Activated CD8-positive, alpha-beta T cell treated with anti-CD3 and anti-CD28 coated beads for 36 hours (primary cell): ENCODE results near the gene ABCA12. TPM values are rescaled to one million over a fixed set of nuclear protein-coding genes. Genes with fewer than 3 reads are reported as not detected.

Experiments
- ATAC-seq: fragments of 200-7000 bp; cut with Tn5 transposase; one replicate; pipeline ENCODE4 v1.10.0; 2021; ENCODE audit warnings: mild to moderate bottlenecking, moderate library complexity
- CTCF ChIA-PET: fragments of 350-600 bp; sonication (Branson Sonifier 250); formaldehyde crosslinking; loops from one replicate; lab custom pipeline; 2021; ENCODE audit warnings: antibody characterized with exemption; lab: Charles Lee
- POLR2A ChIA-PET: fragments of 350-600 bp; sonication (Branson Sonifier 250); formaldehyde crosslinking; loops from one replicate; lab custom pipeline; 2021; ENCODE audit warnings: antibody characterized with exemption; lab: Charles Lee
- DNase-seq: peaks from one replicate; pipeline ENCODE4 v3.0.0-alpha.2; 2020
- H3K27ac Mint-ChIP-seq: one replicate; pipeline ENCODE4 v1.8.0; 2021; ENCODE audit warnings: mild to moderate bottlenecking, mixed read lengths
- H3K27me3 Mint-ChIP-seq: one replicate; pipeline ENCODE4 v1.8.0; 2021; ENCODE audit warnings: mixed read lengths
- H3K36me3 Mint-ChIP-seq: one replicate; pipeline ENCODE4 v1.8.0; 2021; ENCODE audit warnings: low read depth, mixed read lengths
- H3K4me1 Mint-ChIP-seq: one replicate; pipeline ENCODE4 v1.8.0; 2021; ENCODE audit warnings: low read depth, mixed read lengths
- H3K4me3 Mint-ChIP-seq: one replicate; pipeline ENCODE4 v1.8.0; 2021; ENCODE audit warnings: mild to moderate bottlenecking, moderate library complexity, mixed read lengths
- H3K9me3 Mint-ChIP-seq: one replicate; pipeline ENCODE4 v1.8.0; 2021; ENCODE audit warnings: mixed read lengths
- intact Hi-C: fragments of 100-400 bp; cut with micrococcal nuclease; formaldehyde crosslinking; loops from one replicate; pipeline ENCODE4 v1.10.0; 2022
- total RNA-seq, 2 experiments: library from RNA; stranded (reverse); gene quantifications; one replicate each; pipeline ENCODE4 v1.2.3, GENCODE V29; 2021
- TF ChIP-seq, protein P1 (sequence below): fragments of 200-600 bp; IDR thresholded peaks from one replicate; pipeline ENCODE4 v1.8.0; 2022; ENCODE audit warnings: antibody characterized with exemption, mild to moderate bottlenecking

ABCA12 gene
- total RNA-seq, 2 experiments from 2014 or later = not detected

DNA sequence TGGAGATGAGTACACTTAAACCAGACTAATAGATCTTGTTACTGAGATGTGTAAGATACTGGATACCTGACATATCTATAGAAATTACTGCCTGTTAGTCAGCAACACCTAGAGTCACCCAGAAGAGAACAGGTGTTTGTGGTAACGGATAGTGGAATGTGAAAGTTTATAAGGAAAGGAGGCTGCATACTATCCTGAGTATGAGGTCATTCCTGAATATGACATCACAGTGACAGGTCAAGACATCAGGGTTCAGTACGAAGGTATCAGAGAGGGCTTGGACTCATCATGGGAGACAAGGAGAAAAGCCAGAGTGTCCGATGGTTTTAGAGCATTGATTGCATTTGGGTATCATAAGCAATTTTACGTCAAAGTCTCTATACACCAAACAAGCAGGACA, 55.3 kb downstream of the ABCA12 start:
- H3K27ac Mint-ChIP-seq = no peak overlapping the region
- DNase-seq (no peak), ATAC-seq (no peak)
- CTCF ChIA-PET = interaction anchor here (0.6 kb wide), 1 partner anchor 38 kb away, joined by 3 read pairs; no protein-coding TSS in a partner anchor
- no peaks in the 10 kb centered on the region for H3K27me3 Mint-ChIP-seq
- no peaks in the 10 kb centered on the region for H3K9me3 Mint-ChIP-seq
- POLR2A ChIA-PET = no interaction called here
- TF ChIP-seq, protein P1, sequence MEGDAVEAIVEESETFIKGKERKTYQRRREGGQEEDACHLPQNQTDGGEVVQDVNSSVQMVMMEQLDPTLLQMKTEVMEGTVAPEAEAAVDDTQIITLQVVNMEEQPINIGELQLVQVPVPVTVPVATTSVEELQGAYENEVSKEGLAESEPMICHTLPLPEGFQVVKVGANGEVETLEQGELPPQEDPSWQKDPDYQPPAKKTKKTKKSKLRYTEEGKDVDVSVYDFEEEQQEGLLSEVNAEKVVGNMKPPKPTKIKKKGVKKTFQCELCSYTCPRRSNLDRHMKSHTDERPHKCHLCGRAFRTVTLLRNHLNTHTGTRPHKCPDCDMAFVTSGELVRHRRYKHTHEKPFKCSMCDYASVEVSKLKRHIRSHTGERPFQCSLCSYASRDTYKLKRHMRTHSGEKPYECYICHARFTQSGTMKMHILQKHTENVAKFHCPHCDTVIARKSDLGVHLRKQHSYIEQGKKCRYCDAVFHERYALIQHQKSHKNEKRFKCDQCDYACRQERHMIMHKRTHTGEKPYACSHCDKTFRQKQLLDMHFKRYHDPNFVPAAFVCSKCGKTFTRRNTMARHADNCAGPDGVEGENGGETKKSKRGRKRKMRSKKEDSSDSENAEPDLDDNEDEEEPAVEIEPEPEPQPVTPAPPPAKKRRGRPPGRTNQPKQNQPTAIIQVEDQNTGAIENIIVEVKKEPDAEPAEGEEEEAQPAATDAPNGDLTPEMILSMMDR = no peak
- H3K4me3 Mint-ChIP-seq = no peak overlapping the region
- intact Hi-C loops = no loop called here
- no peaks in the 10 kb centered on the region for H3K36me3 Mint-ChIP-seq
- H3K4me1 Mint-ChIP-seq = no peaks in the 10 kb centered on the region

DNA sequence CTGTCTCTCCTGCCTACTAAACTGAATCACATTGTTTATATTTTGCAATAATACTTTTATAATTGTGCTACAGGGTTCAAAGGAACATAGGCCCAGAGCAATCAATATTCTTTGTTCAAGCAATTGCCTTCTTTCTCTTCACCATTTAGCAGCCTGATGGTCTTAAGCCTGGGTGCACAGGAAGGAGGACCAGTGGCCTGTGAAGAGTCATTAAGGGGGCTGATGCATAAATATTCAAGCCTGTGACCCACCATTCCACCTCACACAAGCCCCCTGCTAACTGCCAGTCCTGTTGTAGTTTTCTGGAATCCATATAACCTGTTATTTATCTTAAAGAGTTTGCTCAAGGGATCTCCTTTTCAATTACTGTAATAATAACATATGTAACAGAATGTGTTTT, 56.0 kb downstream of the ABCA12 start:
- POLR2A ChIA-PET = no interaction called here
- DNase-seq (no peak), ATAC-seq (no peak)
- CTCF ChIA-PET = interaction anchor here (0.6 kb wide), 1 partner anchor 39 kb away, joined by 3 read pairs; no protein-coding TSS in a partner anchor
- H3K4me3 Mint-ChIP-seq = no peak overlapping the region
- intact Hi-C loops = no loop called here
- H3K27ac Mint-ChIP-seq = no peak overlapping the region
- no peaks in the 10 kb centered on the region for H3K4me1 Mint-ChIP-seq
- H3K9me3 Mint-ChIP-seq = no peaks in the 10 kb centered on the region
- H3K36me3 Mint-ChIP-seq = no peaks in the 10 kb centered on the region
- TF ChIP-seq, protein P1 = no peak
- no peaks in the 10 kb centered on the region for H3K27me3 Mint-ChIP-seq

DNA sequence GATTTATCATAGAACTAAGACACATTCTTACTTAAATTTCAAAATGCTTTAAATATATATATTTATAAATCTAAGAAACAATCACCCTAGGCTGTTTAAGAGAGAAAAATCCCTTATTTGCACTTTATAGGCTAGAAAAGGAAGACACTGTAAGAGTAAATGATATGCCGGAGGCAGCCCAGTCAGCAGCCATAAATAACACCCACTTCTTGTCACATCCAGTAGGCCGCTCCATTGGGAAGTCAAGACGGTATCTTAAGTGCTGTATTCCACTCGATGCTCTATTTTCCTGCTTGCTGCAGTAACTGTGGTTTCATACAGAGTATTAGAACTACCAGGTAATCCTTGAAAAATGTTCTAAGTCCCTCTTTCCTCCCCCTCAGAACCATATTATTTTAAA, 57.9 kb downstream of the ABCA12 start:
- no peak overlapping the region for H3K27ac Mint-ChIP-seq
- intact Hi-C loops = no loop called here
- TF ChIP-seq, protein P1 = no peak
- ATAC-seq = no peak
- DNase-seq = no peak
- CTCF ChIA-PET = no interaction called here
- POLR2A ChIA-PET = no interaction called here
- H3K4me1 Mint-ChIP-seq = no peaks in the 10 kb centered on the region
- H3K36me3 Mint-ChIP-seq = no peaks in the 10 kb centered on the region
- no peak overlapping the region for H3K4me3 Mint-ChIP-seq
- no peaks in the 10 kb centered on the region for H3K9me3 Mint-ChIP-seq
- H3K27me3 Mint-ChIP-seq = no peaks in the 10 kb centered on the region

DNA sequence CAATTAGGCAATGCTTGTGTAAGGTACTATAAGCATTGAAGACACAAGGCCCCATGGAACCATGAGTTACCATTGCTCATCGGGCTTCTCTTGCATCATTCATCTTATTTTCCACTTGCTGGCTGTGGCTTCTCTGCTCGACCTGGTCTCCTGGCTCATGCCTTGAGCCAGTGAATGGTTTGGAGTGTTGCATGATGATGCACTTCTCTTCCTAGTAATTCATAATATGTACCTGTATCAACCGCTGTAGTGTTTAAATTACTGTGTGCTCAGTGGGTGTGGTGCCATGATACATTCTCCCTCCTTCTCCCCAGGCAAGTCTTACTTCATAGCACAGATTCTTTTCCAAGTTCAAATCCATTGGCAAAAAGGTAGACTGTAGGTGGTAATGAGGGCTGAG, 66.8 kb downstream of the ABCA12 start:
- Mint-ChIP-seq H3K27ac (no peak overlapping the region), H3K27me3 (peaks cover 1% of the 10 kb centered on the region), H3K4me3 (no peak overlapping the region), H3K9me3 (no peaks in the 10 kb centered on the region), H3K4me1 (no peaks in the 10 kb centered on the region), H3K36me3 (no peaks in the 10 kb centered on the region)
- ChIA-PET POLR2A (no interaction called here), CTCF (no interaction called here)
- intact Hi-C loops = no loop called here
- ATAC-seq (no peak), DNase-seq (no peak)
- TF ChIP-seq, protein P1 = no peak

DNA sequence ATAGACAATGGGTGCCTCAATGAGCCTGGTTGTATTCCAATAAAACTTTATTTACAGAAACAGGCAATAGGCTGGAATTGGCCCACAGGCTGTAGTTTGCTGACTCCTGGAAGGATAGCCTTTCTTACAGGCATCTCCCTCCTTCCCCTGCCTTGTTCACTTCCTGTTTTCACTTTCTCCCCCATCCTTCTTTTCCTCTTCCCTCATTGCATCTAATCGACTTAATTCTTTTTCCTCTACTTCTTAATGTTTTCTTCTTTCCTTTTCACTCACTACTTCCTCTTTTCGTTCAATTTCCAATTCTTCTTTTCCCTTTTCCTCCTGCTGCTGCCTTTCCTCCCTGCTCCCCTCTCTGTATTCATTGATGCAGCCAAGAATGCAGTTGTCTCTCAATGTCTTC, 70.0 kb downstream of the ABCA12 start:
- no peaks in the 10 kb centered on the region for H3K9me3 Mint-ChIP-seq
- DNase-seq = no peak
- H3K4me1 Mint-ChIP-seq = no peaks in the 10 kb centered on the region
- no peak overlapping the region for H3K27ac Mint-ChIP-seq
- intact Hi-C loops = no loop called here
- no peaks in the 10 kb centered on the region for H3K36me3 Mint-ChIP-seq
- TF ChIP-seq, protein P1 = no peak
- ChIA-PET CTCF (no interaction called here), POLR2A (no interaction called here)
- no peak overlapping the region for H3K4me3 Mint-ChIP-seq
- no peaks in the 10 kb centered on the region for H3K27me3 Mint-ChIP-seq
- ATAC-seq = no peak
